Activated naive CD4-positive, alpha-beta T cell treated with anti-CD3 and anti-CD28 coated beads for 36 hours (primary cell): ENCODE data around the gene TCOF1. TPM values are rescaled to one million over a fixed set of nuclear protein-coding genes. Genes with fewer than 3 reads are reported as not detected.

Experiments used
- CTCF ChIA-PET: fragments of 350-600 bp; sonication (Branson Sonifier 250); formaldehyde crosslinking; loops from one replicate; lab custom pipeline; 2021; ENCODE audit warnings: antibody characterized with exemption; lab: Charles Lee
- DNase-seq: peaks from one replicate; pipeline ENCODE4 v3.0.0-alpha.2; 2020
- H3K27ac Mint-ChIP-seq: one replicate; pipeline ENCODE4 v1.8.0; 2021; ENCODE audit warnings: mild to moderate bottlenecking, mixed read lengths
- H3K27me3 Mint-ChIP-seq: one replicate; pipeline ENCODE4 v1.8.0; 2021; ENCODE audit warnings: low read depth, mixed read lengths
- H3K36me3 Mint-ChIP-seq: one replicate; pipeline ENCODE4 v1.8.0; 2021; ENCODE audit warnings: low read depth, mixed read lengths
- H3K4me1 Mint-ChIP-seq: one replicate; pipeline ENCODE4 v1.8.0; 2021; ENCODE audit warnings: low read depth, mixed read lengths
- H3K4me3 Mint-ChIP-seq: one replicate; pipeline ENCODE4 v1.8.0; 2021; ENCODE audit warnings: mild to moderate bottlenecking, moderate library complexity, mixed read lengths
- H3K9me3 Mint-ChIP-seq: one replicate; pipeline ENCODE4 v1.8.0; 2021; ENCODE audit warnings: mixed read lengths
- intact Hi-C: fragments of 100-400 bp; cut with micrococcal nuclease; formaldehyde crosslinking; loops from one replicate; pipeline ENCODE4 v1.15.1; 2023
- total RNA-seq, 2 experiments: library from RNA; stranded (reverse); gene quantifications; one replicate each; pipeline ENCODE4 v1.2.3, GENCODE V29; 2021

TCOF1 gene
- total RNA-seq, 2 experiments from 2014 or later: 114 to 115 TPM

- Mint-ChIP-seq H3K4me3 (peak overlapping the region; percentile 87), H3K4me1 (peaks cover 44% of the 10 kb centered on the region), H3K36me3 (peaks cover 37% of the 10 kb centered on the region), H3K27me3 (no peaks in the 10 kb centered on the region), H3K27ac (peak overlapping the region; percentile 82), H3K9me3 (no peaks in the 10 kb centered on the region)
- intact Hi-C loops: loop anchor here (5.0 kb wide), 2 partner anchors 806 to 854 kb away; partner anchors contain the start of gene CSNK1A1
- DNase-seq: no peak
- CTCF ChIA-PET: no interaction called here
Observed at GRCh38 chr5:150358261-150359095, 981 bp downstream of the TCOF1 start.

GRCh38 chr5:150361301-150361700 is 3.8 kb downstream of the TCOF1 start:
- CTCF ChIA-PET: interaction anchor here (2.6 kb wide), 1 partner anchor 10 kb away, joined by 12 read pairs; no protein-coding TSS in a partner anchor
- H3K27ac Mint-ChIP-seq: no peak overlapping the region
- peaks cover 44% of the 10 kb centered on the region for H3K4me1 Mint-ChIP-seq
- H3K36me3 Mint-ChIP-seq: peaks cover 45% of the 10 kb centered on the region
- no peaks in the 10 kb centered on the region for H3K27me3 Mint-ChIP-seq
- intact Hi-C loops: no loop called here
- no peak for DNase-seq
- no peaks in the 10 kb centered on the region for H3K9me3 Mint-ChIP-seq
- H3K4me3 Mint-ChIP-seq: no peak overlapping the region

DNA sequence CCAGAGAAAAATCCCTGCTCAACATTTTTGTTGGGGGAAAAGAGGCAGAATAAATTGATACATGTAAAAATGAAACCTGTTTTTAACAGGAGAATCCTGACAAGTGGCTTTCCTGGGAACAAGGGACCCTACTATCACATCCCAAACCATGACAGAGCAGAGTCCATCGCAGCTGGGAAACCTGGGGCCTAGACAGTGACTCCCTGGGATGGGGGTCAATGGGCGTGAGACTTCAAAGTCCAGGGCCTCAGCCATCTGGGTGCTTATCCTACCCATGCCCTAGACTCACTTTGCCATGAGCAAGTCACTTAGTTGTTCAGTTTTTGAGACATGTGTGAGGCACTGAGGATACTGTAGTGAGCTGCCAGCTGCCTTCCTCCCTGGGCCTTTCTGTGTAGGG is 5.7 kb downstream of the TCOF1 start:
- peaks cover 49% of the 10 kb centered on the region for H3K36me3 Mint-ChIP-seq
- no peaks in the 10 kb centered on the region for H3K9me3 Mint-ChIP-seq
- no peak overlapping the region for H3K4me3 Mint-ChIP-seq
- H3K4me1 Mint-ChIP-seq: peaks cover 40% of the 10 kb centered on the region
- no peak for DNase-seq
- H3K27ac Mint-ChIP-seq: peak overlapping the region; percentile 14
- CTCF ChIA-PET: interaction anchor here (0.5 to 2.6 kb wide), 5 partner anchors 12 to 294 kb away, joined by 3 to 12 read pairs (median 3); no protein-coding TSS in a partner anchor
- no peaks in the 10 kb centered on the region for H3K27me3 Mint-ChIP-seq
- intact Hi-C loops: no loop called here

DNA sequence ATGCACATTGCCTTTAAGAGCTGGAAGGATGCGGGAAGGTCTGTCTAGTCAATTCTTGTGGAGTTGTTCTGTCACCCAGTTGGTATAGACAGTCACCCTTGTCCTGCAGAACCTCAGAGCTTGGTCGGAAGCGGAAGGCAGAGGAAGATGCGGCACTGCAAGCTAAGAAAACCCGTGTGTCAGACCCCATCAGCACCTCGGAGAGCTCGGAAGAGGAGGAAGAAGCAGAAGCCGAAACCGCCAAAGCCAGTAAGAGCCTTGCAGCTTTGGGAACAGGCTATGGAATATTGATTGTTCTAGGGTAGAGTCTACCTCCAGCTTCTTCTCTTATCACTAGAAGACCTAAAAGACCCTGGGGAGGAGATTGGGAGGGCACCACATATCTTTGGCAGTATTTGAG is 6.5 kb downstream of the TCOF1 start:
- H3K9me3 Mint-ChIP-seq: no peaks in the 10 kb centered on the region
- CTCF ChIA-PET: interaction anchor here (0.6 to 2.6 kb wide), 3 partner anchors 13 to 246 kb away, joined by 3 to 12 read pairs (median 5); no protein-coding TSS in a partner anchor
- H3K27me3 Mint-ChIP-seq: no peaks in the 10 kb centered on the region
- DNase-seq: no peak
- H3K36me3 Mint-ChIP-seq: peaks cover 45% of the 10 kb centered on the region
- intact Hi-C loops: no loop called here
- no peak overlapping the region for H3K27ac Mint-ChIP-seq
- peaks cover 32% of the 10 kb centered on the region for H3K4me1 Mint-ChIP-seq
- H3K4me3 Mint-ChIP-seq: no peak overlapping the region

GRCh38 chr5:150368526-150368925 is 11.0 kb downstream of the TCOF1 start:
- Mint-ChIP-seq H3K36me3 (peaks cover 33% of the 10 kb centered on the region), H3K27ac (no peak overlapping the region), H3K27me3 (no peaks in the 10 kb centered on the region), H3K9me3 (no peaks in the 10 kb centered on the region), H3K4me1 (no peaks in the 10 kb centered on the region), H3K4me3 (no peak overlapping the region)
- intact Hi-C loops: no loop called here
- DNase-seq: no peak
- CTCF ChIA-PET: interaction anchor here (0.5 to 1.3 kb wide), 3 partner anchors 16 to 238 kb away, joined by 3 read pairs; no protein-coding TSS in a partner anchor

GRCh38 chr5:150372639-150373038 is 15.1 kb downstream of the TCOF1 start:
- Mint-ChIP-seq H3K9me3 (no peaks in the 10 kb centered on the region), H3K27ac (no peak overlapping the region), H3K4me1 (no peaks in the 10 kb centered on the region), H3K36me3 (peaks cover 37% of the 10 kb centered on the region), H3K27me3 (no peaks in the 10 kb centered on the region), H3K4me3 (no peak overlapping the region)
- intact Hi-C loops: no loop called here
- no peak for DNase-seq
- CTCF ChIA-PET: interaction anchor here (0.6 kb wide), 3 partner anchors 8 to 107 kb away, joined by 3 to 5 read pairs (median 3); no protein-coding TSS in a partner anchor

- H3K27ac Mint-ChIP-seq: no peak overlapping the region
- no peak for DNase-seq
- CTCF ChIA-PET: no interaction called here
- no peaks in the 10 kb centered on the region for H3K9me3 Mint-ChIP-seq
- intact Hi-C loops: no loop called here
- H3K4me3 Mint-ChIP-seq: no peak overlapping the region
- no peaks in the 10 kb centered on the region for H3K27me3 Mint-ChIP-seq
- H3K36me3 Mint-ChIP-seq: peaks cover 45% of the 10 kb centered on the region
- H3K4me1 Mint-ChIP-seq: no peaks in the 10 kb centered on the region
Observed at GRCh38 chr5:150374651-150375050, 17.2 kb downstream of the TCOF1 start.

DNA sequence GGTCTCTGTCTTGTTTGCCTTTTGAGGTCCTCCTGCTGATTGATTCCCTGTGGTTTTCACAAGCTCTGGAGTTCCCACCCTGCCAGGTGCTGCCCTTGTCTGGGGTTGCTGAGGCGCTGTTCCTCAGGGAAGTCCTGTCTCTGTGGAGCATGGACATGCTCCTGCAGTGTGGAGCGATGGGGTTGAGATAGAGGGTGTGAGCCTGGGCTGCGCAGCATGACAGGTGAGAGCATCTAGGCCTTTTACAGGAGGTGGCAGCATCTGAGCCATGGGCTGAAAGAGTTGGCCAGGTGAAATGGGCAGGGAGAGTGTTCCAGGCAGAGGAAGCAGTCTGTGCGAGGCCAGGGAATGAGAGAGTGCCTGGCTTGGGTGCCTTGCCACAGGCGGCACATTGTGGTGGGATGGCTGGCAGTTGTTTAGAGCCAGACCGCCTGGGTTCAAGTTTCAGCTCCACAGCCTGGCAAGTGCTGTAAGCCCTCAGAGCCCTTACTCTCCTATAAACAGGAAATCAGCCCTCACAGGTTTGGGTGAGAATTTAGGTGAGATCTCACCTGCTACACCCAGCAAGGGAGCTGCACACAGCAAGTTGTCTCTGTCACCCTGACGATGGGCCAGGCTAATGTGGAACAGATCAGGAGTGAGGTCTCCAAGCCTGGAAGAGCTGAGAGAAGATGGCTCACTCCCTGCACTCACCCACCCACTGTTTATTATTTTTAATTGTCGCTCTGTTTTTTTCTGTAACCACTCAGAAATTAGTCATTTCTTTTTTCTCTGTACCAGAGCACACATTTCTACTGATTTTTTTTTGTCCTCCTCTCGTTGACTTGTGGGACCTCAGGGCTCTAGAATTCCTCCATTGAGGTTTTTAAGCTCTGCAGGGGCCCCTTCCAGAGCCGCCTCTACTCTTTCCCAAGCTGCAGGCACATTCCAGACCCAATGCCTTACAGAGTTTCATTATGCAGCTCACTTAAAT is 19.6 kb downstream of the TCOF1 start:
- intact Hi-C loops: no loop called here
- Mint-ChIP-seq H3K27me3 (no peaks in the 10 kb centered on the region), H3K4me1 (no peaks in the 10 kb centered on the region), H3K4me3 (no peak overlapping the region), H3K27ac (no peak overlapping the region), H3K36me3 (peaks cover 40% of the 10 kb centered on the region), H3K9me3 (no peaks in the 10 kb centered on the region)
- CTCF ChIA-PET: interaction anchor here (1.5 kb wide), 1 partner anchor 59 kb away, joined by 3 read pairs; no protein-coding TSS in a partner anchor
- DNase-seq: no peak

DNA sequence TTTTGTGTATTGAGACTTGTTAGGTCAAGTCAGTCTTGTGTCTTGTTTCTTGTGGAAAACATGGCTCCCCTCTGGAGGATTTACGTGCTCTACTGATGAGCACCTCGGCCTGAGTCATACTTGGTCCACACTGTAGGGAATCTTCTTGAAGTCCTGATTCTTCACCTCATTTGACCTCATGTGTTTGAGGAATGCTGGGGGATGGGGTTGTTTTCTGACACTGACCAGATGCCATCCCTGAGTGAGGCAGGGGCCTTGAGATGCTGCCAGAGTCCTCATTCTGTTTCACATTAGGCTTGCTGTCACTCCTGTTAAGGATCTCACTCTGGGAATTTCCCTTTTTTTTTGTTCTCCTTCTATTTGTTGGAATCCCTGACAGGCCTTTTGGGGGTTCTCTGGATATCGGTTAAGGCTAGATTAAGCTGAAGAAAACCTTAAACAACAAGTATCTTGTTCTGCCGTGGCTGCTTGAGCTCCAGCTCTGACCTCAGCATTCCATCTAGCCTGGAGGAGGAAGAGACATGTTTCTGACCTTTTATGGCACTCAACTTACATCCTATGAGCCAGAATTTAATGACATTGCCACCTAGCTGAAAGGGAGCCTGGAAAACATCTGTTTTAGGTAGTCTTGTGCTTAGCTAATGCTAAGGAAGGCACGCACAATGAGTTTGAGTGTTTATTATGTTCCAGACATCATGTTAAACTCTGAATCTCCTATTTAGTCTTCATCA is 20.6 kb downstream of the TCOF1 start:
- H3K9me3 Mint-ChIP-seq: no peaks in the 10 kb centered on the region

DNA sequence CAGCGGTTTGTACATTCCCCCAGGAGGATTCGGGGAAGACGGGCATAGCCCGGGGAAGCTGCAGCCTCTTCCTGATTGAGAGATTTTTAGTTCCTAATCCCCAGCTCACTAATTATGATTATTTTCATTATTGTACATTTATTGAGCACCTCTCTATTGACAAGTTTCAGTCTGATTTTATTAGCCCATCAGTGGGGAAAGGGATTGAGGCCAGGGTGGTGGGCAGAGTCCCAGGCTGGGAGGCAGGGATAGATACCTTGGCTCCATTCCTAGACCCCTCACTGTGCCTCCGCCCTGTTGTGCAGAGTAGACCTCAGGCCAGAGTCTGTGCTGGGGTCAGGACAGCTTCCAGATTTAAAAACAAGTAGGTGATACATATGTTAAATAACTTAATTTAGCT is 27.2 kb downstream of the TCOF1 start:
- H3K9me3 Mint-ChIP-seq: no peaks in the 10 kb centered on the region
- CTCF ChIA-PET: interaction anchor here (1.6 kb wide), 1 partner anchor 14 kb away, joined by 5 read pairs; no protein-coding TSS in a partner anchor
- H3K27ac Mint-ChIP-seq: no peak overlapping the region
- no peak for DNase-seq
- H3K27me3 Mint-ChIP-seq: no peaks in the 10 kb centered on the region
- H3K4me1 Mint-ChIP-seq: no peaks in the 10 kb centered on the region
- intact Hi-C loops: no loop called here
- peaks cover 28% of the 10 kb centered on the region for H3K36me3 Mint-ChIP-seq
- no peak overlapping the region for H3K4me3 Mint-ChIP-seq

More for the DNA sequence above, 20.6 kb downstream of the TCOF1 start:
- Mint-ChIP-seq H3K27ac (no peak overlapping the region), H3K4me3 (no peak overlapping the region), H3K27me3 (no peaks in the 10 kb centered on the region), H3K36me3 (peaks cover 40% of the 10 kb centered on the region), H3K4me1 (no peaks in the 10 kb centered on the region)
- DNase-seq: no peak
- intact Hi-C loops: no loop called here
- CTCF ChIA-PET: no interaction called here

DNA sequence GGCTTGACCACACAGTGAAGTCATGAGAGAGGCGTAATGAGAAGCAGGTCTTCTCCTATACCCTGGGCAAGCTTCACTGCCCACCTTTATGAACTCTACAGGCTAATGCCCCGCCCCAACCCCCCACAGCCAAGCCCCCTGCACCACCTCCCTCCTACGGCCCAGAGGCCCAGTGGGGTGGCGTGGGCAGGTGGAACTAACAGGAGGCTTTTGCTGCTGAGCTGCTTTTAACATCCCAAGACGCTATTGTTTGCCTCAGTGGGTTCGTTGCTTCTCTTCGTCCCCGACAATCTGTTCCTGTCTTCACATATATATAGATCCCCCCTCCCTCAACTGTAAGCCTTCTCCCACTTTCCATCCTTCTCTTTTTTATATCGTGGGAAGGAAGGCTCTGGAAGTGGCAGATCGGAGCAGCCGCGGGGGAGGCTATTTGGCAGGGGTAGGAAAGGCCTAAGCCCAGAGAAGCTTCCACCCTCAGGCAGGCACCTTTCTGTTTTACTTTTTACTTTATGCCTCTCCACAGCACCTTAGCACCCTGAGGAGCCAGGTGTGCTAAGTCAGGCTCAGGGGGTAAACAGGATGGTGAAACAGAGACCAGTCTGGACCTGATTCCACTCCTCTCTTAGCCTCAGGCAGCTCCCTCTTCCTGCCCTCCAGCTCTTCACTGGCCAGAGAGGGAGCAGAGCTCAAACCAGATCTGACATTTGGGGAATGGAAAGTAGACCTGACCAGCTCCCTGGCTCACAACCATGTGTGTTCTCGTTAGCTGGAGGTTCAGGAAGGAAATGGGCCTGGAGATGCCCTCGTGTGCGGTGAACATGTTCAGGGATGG is 28.7 kb downstream of the TCOF1 start:
- no peaks in the 10 kb centered on the region for H3K9me3 Mint-ChIP-seq
- H3K27ac Mint-ChIP-seq: no peak overlapping the region
- no peaks in the 10 kb centered on the region for H3K4me1 Mint-ChIP-seq
- no peak for DNase-seq
- no peak overlapping the region for H3K4me3 Mint-ChIP-seq
- intact Hi-C loops: no loop called here
- CTCF ChIA-PET: interaction anchor here (0.8 kb wide), 1 partner anchor 14 kb away, joined by 3 read pairs; no protein-coding TSS in a partner anchor
- H3K36me3 Mint-ChIP-seq: peaks cover 21% of the 10 kb centered on the region
- H3K27me3 Mint-ChIP-seq: no peaks in the 10 kb centered on the region
